Heart left ventricle (tissue), 13 donors: ENCODE measurements around the gene ESRRA.
A peak's percentile ranks its signal among the peaks of the same experiment; 100 is the strongest.

ENCODE experiments used
- CTCF ChIP-seq, 12 donors: fragments of 200-600 bp; sonication (generic) in 4 of 12; IDR thresholded peaks; one replicate each; pipeline versions ENCODE4 v1.5.0 to v1.8.0; 2018 to 2022; ENCODE audit warnings: antibody characterized with exemption in 12 of 12, mild to moderate bottlenecking in 5 of 12
- POLR2A ChIP-seq, 2 donors: fragments of 450-650 bp; IDR thresholded peaks; one replicate each; pipeline ENCODE4 v1.6.1; 2017; ENCODE audit warnings: antibody characterized with exemption in 2 of 2, mild to moderate bottlenecking in 2 of 2, moderate library complexity in 2 of 2
- donor health status: ischemic (EF 13 %, LVEDD 7.1; RV severe dilation, severe dysfunction).
- donor health status: DM: no; HTN: yes; CAD: no.
- donor health status: DM: no; HTN: no; CAD: no.
- donor health status: ischemic (EF 25% LVEDD 6.9; RV normal size, moderate dysfunction).
- donor health status: ischemic (EF 25% LVEDD 5.7; RV mildly dilated, moderate dysfunction).
- donor health status: ischemic (EF 35%, LVEDD 5.7; RV mildly dilated, moderate dysfunction).
- donor health status: nonischemic (EF 11% LVEDD 7.7; RV severe dilation, severe dysfunction).
- donor health status: DM: yes; HTN: yes; CAD: no.
- donor health status: PGD.
- donor health status: ischemic (EF 29% LVEDD 5.4; RV normal size, mild dysfunction).
- donor health status: nonischemic (EF 23%, LVEDD 6.1; RV moderate dilation, normal function).

- TF ChIP-seq CTCF (IDR thresholded peaks at IDR 0.05): peak; percentile 16 to 55 (median 34)
- TF ChIP-seq POLR2A (IDR thresholded peaks at IDR 0.05): no peak
Observed at GRCh38 chr11:64331569-64332371, 26.4 kb downstream of the ESRRA start.
